HG02678 (cell line): ENCODE measurements around the gene CDH19.

Experiments
- ATAC-seq: cut with Tn5 transposase; IDR thresholded peaks from one replicate; pipeline ENCODE4 v1.9.1; 2021; ENCODE audit warnings: mild to moderate bottlenecking, moderate library complexity; ENCODE audit not compliant: unreplicated experiment

Gene CDH19

GRCh38 chr18:66571845-66572244 is 32.0 kb downstream of the CDH19 start:
- ATAC-seq, result no peak

GRCh38 chr18:66566616-66567015 is 37.3 kb downstream of the CDH19 start:
- no peak for ATAC-seq

- no peak for ATAC-seq
Measured at GRCh38 chr18:66564236-66564635, 39.7 kb downstream of the CDH19 start.

- no peak for ATAC-seq
Measured at GRCh38 chr18:66562279-66562678, 41.6 kb downstream of the CDH19 start.

- ATAC-seq, result no peak
Measured at GRCh38 chr18:66560094-66560493, 43.8 kb downstream of the CDH19 start.

GRCh38 chr18:66558773-66559172 is 45.1 kb downstream of the CDH19 start:
- ATAC-seq, result no peak

- no peak for ATAC-seq
Measured at GRCh38 chr18:66557091-66557490, 46.8 kb downstream of the CDH19 start.

GRCh38 chr18:66555585-66555984 is 48.3 kb downstream of the CDH19 start:
- ATAC-seq, result no peak

GRCh38 chr18:66553824-66554223 is 50.1 kb downstream of the CDH19 start:
- no peak for ATAC-seq

- no peak for ATAC-seq
Measured at GRCh38 chr18:66550366-66550765, 53.5 kb downstream of the CDH19 start.

GRCh38 chr18:66548747-66549146 is 55.1 kb downstream of the CDH19 start:
- no peak for ATAC-seq

- no peak for ATAC-seq
Measured at GRCh38 chr18:66534110-66534509, 69.8 kb downstream of the CDH19 start.

GRCh38 chr18:66533693-66534092 is 70.2 kb downstream of the CDH19 start:
- no peak for ATAC-seq

- no peak for ATAC-seq
Measured at GRCh38 chr18:66523219-66523991, 80.5 kb downstream of the CDH19 start.

- no peak for ATAC-seq
Measured at GRCh38 chr18:66513996-66514395, 89.9 kb downstream of the CDH19 start.

GRCh38 chr18:66511792-66512191 is 92.1 kb downstream of the CDH19 start:
- ATAC-seq, result no peak

- ATAC-seq, result no peak
Measured at GRCh38 chr18:66511289-66511688, 92.6 kb downstream of the CDH19 start.

- ATAC-seq, result no peak
Measured at GRCh38 chr18:66510357-66511045, 93.4 kb downstream of the CDH19 start.

- ATAC-seq, result no peak
Measured at GRCh38 chr18:66508937-66509336, 95.0 kb downstream of the CDH19 start.

GRCh38 chr18:66506178-66506577 is 97.7 kb downstream of the CDH19 start:
- ATAC-seq, result no peak

- ATAC-seq, result no peak
Measured at GRCh38 chr18:66497351-66497750, 106.5 kb downstream of the CDH19 start.

GRCh38 chr18:66495844-66496243 is 108.0 kb downstream of the CDH19 start:
- ATAC-seq, result no peak
